GM19452 (cell line): ENCODE data around the gene TMEM179.
"Not testable (repeated sequence)": the region's sequence is repeated elsewhere in the genome, so short reads cannot be mapped to it uniquely, and the experiment has no call there.

Source experiments
- ATAC-seq: cut with Tn5 transposase; IDR thresholded peaks from one replicate; pipeline ENCODE4 v1.9.1; 2021; ENCODE audit not compliant: unreplicated experiment

The TMEM179 gene

DNA sequence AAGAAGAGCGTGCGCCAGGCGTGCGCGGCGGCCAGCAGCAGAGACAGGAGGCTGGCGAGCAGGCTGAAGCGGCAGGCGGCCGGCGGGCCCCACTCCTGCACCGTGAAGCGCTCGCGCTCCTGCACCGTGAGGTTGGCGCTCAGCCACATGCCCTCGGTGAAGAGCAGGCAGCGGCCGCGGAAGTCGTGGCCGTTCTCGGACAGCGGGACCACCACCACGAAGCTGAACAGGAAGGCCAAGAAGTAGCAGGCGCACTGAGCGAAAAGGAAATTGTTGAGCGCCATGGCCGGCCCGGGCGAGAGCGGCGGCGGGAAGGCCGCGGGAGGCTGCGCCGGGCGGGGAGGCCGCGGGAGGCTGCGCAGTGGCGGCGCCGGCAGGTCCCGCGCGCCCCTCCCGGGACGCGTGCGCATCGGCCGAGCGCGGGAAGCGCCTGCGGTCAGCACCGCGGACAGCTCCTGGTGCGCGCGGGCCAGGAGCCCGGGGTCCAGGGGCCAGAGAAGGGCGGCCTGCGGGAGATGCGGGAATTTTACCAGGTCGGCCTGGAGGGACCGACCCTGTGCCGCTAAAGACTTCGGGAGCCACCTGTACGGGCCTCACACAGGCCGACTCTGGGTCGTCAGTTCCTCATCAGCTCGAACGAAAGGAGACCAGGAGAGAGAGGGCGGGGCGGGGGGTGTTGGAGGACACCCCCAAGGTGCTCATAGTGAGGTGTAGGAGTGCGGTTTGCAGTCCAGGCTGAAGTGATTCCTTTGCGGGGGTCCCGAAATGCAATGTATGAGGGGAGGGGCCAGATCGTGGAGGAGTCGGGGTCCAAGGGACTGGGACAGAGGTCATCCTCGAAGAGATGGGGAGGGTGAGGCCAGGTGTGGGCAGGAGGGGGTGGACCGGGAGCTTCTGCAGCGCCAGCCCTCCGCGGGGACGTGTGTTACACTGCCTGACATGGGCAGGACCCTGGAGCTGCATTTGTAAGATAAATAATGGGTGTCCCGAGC is at the start of gene TMEM179:
Gene TMEM179 (minus strand): TSS at position 315 of the 992 bp plus-strand sequence. CDS start 31 bp downstream, at position 284.
- ATAC-seq: no peak

DNA sequence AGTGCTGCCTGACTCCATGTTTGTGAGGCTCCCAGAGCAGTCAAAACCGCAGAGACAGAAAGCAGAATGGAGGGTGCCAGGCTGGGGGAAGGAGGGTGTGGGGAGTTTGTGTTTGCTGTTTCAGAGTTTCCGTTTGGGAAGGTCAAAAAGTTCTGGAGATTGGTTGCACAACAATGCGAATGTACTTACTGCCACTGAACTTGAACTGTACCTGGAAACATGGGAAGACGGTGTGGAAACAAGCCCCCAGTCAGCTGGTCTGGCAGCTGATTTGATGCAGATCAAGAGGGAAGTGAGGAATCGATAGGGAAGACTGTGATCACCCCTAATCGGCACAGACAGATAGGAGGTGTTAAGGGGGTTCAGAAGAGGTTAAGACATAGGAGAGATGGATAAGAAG is 49.5 kb upstream of the TMEM179 start:
- ATAC-seq: no peak

DNA sequence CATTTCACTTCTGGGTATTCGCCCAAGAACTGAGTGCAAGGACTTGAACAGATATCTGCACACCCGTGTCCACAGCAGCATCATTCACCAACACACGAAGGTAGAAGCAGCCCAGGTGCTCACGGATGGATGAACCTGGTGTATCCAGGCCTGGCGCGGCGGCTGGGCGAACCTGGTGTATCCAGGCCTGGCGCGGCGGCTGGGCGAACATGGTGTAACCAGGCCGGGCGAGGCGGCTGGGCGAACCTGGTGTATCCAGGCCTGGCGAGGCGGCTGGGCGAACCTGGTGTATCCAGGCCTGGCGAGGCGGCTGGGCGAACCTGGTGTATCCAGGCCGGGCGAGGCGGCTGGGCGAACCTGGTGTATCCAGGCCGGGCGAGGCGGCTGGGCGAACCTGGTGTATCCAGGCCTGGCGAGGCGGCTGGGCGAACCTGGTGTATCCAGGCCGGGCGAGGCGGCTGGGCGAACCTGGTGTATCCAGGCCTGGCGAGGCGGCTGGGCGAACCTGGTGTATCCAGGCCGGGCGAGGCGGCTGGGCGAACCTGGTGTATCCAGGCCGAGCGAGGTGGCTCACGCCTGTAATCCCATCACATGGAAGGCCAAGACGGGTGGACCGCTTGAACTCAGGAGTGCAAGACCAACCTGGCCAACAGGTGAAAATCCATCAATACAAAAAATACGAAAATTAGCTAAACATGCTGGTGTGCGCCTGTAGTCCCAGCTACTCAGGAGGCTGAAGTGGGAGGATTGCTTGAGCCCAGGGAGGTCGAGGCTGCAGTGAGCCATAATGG is 48.8 kb upstream of the TMEM179 start:
- ATAC-seq: not testable (repeated sequence)

DNA sequence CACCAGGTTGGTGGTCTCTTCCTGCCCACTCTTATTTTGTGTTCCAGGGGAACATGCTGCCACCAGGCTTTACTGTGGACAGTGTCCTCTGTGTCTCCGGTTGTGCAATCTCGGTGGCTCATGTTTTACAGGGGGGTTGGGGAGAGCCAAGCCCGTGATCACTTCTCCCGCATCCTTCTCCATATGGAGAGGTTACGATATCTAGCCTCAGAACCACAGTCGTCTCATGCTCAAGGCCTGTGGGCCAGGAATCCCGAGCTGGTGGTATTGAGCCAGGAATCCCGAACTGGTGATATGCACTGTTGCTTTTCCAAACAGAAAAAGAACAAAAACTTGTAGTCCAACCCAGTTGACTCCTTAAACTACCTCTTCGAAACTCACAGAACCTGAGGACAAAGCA is 47.8 kb upstream of the TMEM179 start:
- ATAC-seq: no peak

DNA sequence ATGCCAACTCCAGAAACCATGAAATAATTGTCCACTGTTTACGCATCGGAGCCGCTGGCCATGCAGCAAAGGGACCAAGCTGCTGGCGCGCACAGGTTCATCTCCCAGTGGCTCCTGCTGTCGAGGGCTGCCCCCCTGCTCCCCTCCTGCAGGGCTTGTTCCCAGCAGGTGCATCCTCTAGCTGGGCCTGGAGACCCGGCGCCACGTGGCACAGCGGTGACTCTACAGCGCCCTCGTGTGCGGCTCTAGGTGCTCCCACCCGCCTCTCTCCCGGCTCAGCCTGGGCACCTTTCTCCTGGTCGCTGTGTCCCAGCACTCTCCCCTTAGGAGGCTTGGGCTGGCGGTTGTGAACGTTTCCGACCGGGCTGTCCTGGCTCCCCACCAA is 47.3 kb upstream of the TMEM179 start:
- ATAC-seq: no peak

DNA sequence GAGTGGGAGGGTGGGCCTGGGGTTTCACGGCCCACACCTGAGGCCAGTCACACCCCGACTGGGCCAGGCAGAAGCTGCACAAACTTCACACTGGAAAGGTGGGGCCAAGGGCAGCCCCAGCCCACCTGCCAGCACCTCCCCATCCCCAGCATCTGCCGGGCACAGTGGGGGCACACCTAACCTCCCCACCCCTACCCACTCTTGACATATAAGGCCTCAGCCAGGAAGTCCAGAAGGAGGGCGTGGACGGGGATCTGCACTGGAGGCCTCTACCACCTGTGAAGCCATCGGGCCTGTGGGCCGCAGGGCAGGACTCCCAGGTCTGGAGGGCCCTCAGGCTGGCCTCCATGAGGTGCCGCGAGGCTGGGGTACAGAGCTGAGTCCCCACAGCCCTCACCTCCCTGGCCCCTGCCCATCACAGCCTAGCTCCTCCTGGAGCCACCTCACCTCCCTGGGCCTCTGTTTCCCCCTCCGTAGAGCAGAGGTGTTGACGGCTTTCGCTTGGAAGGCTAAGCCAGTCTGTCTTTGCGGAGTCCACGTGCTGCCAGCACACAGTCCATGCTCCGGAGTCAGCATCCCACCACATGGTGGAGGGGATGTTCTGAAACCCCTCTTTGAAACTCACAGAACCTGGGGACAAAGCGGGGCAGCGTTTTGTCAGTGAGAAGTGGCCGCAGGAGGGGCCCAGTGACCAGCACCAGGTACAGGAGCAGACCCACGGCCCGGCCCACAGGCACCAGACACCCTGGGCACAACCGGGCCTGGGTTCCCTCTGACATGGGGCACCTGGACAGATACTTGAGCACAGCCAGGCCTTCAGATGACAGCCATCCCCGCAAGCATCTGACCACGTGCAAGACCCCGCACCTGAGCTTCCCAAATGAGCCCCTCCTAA is 46.7 kb upstream of the TMEM179 start:
- ATAC-seq: no peak

DNA sequence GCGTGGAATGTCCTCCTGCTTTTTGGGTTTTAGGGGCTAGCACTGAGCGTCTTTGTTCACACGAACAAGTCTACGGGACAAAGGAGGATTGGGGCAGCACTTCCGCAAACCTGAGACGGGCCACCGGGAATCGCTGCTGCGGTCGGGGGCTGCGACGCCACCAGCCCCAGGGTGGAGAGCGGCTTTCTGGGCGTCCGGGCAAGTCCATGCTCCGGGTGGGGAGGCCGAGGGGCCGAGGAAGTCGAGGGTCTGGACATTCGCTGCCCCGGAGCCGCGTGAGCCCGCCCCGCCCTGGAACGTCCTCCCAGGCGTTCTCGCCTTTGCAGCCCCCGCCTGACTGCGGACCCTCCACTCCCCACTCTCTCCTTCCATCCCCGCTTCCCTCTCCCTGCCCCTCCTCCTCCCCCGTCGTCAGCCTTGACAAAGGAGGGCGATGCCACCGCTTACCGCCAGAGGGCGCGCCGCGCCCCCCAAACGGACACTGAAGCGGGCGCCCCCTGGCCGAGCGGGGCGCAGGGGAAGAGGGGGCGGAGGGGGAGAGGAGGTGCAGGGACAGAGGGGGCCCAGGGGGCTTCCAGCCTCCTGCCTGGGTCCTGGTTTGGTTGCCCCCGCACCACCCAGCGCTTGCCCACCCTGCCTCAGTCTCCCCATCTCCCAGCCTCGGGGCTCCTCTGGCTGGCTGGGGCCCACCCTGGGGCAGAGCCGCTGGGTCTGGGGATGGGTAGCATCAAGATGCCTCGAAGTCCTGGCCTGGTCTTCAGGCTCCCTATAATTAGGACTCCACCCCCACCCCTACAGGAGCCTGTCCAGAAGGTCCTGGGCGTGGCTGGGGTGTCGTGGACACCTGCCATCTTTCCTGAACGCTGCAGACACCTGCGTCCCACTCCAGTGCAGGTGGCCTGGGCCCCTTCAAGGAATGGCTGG is 45.7 kb upstream of the TMEM179 start:
- peak; percentile 74 for ATAC-seq

DNA sequence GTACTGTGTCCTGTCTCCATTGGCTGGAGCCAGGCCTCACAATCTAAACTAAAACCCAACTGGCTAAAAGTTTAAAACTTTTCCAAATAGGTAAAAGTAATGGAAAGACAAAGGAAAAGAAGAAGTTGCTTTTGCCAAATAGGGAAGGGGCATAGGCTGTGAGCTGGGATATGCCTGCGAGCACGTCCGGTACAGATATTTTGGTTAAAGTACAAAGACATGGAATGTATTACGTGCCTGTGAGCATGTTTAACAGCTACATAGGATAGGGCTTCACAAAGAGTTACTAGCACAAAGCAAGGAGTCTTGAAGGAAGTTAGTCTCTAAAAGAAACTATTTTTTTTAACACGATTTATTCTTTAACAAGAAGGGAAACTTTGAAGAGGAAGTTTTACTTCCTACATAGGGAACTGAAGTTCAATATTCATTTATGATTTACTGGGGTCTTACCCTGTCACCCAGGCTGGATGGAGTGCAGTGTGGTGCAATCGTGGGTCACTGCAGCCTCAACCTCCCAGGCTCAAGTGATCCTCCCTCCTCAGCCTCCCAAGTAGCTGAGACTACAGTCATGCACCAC is 43.0 kb upstream of the TMEM179 start:
- no peak for ATAC-seq

DNA sequence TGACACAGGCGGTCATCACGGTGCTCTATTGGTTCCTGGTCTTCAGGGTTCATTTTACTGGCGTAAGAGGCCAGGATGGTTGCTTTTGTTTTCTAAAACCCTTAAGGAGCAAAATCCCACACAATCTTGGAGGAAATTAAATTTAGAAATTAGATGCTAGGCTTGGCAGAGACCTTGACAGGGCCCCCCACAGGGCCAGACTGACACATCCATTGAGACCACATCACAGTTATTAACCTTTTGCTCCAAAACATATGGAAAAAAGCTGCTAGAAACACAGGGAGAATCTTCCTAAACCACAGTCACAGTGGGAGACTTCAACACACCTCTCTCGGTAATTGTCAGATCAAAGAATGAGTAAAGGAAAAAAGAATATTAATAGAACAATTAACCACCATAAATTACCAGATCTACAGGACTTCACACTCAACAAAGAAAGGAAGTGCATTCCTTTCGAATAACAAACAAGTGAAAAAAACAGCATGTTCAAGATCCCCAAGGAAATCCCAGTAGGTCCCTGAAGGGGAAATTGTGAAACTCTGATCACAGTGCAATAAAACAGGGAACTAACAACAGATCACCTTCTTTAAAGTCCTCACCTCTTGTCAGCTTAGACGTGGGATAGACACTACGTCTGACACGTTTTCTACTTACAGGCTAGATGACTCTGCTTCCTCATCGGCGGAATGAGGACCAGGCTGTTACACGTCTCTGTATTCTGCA is 40.2 kb upstream of the TMEM179 start:
- ATAC-seq: no peak

DNA sequence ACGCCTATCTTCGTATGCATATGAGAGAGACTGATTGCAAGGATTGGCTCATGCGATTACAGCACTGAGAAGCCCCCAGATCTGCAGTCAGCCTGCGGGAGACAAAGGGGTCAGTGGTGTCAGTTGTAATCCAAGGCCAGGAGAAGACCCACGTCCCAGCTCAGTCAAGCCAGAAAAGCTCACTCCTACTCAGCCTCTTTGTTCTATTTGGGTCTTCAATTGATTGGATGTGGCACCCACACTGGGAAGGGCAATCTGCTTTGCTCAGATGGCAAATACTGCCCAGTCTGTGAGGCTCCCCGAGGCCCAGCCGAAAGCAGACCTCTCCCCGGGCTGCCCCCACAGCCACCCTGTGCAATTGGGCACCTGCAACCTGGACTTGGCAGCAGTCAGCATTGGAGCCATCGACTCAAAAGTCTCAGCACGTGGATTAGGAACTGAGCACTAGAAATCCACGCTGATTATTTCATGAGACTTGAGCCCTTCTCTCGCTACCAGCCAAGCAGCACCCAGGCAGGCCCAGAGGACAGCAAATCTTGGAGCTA is 39.6 kb upstream of the TMEM179 start:
- ATAC-seq: no peak

DNA sequence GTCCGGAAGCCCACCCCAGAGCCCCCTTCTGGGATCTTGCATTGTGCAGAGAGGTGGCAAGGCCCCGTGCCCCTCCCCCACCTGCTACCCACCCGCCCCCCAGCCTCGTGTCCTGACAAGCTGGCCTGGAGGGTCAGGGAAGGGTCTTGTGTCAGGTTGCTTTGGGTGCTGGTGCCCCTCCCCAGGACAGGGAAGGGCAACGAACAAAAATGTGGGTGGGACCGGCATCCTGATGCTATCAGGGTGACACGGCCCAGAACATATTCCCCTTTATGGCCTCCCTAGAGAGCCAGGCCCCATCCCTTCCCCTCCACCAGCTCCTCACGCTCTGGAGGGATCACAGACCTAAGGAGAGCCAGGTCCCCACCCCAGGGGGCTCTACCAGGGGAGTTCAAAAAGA is 38.7 kb upstream of the TMEM179 start:
- ATAC-seq: no peak

DNA sequence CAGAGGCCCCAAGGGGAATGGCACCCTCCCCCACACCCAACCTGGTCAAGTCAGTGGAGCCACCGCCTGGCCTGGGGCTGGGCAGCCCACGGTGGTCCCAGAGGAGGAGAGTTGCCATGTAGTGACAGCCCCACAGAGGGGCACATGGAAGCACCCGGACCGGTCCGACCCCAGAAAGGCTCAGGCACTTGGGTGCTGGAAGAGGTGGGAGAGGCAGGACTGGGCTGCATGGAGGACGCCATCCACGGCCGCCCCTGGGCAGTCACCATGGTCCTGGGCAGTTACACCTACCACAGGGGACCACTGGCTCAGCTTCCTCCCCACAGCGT is 37.9 kb upstream of the TMEM179 start:
- no peak for ATAC-seq

DNA sequence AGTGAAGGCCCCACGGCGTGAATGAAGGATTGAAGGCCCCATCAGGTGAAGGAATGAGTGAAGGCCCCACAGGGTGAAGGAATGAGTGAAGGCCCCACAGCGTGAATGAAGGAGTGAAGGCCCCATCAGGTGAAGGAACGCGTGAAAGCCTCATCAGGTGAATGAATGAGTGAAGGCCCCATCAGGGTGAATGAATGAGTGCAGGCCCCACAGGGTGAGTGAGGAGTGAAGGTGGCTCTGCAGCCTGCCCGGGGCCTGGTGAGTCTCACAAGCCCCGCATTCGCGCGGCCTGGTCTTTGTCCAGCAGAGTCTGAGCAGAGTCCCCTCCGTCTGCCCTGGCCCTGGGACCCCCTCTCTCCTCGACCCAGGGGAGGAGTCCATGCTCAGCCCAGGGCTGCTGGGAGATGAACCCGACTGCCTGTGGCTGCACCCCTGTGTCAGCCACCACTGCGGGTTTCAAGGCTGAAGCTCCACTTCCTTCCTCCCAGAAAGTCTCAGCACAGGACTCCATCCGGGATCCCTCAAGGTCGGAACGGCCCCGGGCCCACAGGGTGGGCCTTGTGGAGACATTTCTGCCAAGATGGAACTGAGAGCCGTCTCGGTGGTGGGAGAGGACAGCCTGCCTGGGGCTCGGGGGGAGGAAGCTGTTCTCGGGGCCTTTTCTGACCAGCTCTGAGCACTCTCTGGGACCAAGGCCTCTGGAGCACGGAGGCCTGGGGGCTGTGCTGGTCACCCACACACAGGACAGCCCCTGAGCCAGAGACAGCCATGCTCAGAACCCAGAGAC is 37.4 kb upstream of the TMEM179 start:
- ATAC-seq: no peak

DNA sequence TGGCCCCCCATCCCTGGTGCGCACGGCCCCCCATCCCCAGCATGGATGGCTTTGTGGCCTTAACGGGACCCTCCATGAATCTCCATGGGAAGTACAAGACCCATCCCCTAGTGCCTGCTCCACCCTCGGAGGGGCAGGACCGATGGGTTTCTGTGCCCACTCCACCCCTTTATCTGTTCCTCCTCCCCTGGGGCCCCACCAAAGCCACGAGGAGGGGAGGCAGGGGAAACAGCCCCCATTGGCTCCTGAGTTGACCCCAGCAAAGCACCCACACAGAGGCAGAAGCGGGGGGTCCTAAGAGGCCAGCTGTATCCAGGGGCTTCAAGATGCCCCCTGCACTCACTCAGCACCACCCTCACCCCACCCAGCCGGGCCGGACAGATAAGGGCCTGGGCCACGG is 36.1 kb upstream of the TMEM179 start:
- ATAC-seq: no peak

DNA sequence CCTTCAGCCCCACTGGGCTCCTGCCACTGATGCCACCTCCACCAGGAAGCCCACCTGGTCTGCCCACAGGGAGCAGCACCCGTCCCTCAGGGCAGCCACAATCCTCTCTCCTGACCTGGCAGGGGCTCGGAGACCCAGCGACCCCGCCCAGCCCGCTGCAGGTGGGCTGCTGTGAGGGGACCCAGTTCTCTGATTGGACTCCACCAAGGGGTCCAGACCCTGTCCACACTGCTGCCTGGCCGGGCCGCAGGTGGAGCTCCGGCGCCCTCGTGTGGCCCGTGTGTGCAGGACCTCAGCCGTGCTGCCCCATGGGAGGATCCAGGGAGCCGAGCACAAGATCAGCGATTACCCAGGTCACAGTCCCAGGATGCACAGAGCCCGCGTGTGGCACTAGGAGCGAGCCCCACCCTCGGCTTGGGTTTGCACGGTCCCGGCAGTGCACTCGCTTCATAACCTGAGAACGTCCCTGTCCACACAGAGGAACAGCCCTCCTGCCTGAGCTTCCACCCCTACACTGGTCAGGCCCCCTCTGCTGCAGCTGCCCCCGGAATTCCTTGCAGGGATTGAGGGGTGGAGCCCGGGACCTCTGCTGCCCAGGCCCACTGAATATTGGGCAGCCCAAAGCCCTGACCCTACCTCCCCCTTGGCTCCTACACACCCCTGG is 35.4 kb upstream of the TMEM179 start:
- no peak for ATAC-seq

DNA sequence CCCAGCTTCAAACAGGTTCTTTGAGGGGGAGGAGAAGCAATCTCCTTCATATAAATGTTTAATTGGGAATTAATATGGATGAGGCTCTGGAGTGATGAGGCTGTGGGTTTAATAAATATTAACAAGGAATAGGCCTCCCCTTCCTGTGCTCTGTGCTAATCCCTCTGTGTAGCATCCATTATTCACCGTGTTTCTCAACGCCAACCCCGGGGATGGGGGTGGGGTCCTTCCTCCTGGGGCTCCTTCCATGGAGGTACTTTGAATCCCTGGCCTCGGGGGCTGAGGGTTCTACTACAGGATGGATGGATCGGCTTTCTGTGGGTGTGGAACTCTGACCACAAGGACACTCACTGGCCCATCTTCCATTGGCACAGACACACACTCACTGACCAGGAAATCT is 34.9 kb upstream of the TMEM179 start:
- no peak for ATAC-seq

DNA sequence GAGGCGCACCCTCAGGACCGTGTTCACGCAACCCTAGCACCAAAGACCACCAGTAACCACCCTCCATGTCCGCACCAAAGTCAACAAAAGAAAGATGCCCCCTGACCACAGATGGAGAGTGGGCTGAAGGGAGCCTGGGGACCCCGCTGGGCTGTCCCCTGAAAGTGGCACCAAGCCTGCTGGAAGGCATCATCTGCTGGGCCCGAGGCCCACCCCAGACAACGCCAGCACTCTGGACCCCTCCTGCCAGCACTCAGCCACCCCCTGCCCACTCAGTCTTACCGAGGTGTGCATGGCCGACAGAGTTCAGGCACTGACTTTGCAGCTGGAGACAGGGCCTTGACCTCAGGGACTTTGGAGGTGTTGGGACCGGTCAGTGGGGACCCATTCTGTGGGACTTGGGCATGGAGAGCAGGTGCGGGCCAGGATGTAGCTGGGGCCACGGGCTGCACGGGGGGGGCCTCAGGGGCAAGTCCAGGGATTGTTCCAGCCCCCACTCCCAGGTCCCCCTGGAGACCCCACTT is 34.4 kb upstream of the TMEM179 start:
- no peak for ATAC-seq
